ENCODE results near the gene ZNF227.
"Not testable (repeated sequence)": the region's sequence is repeated elsewhere in the genome, so short reads cannot be mapped to it uniquely, and the experiment has no call there.

Gene ZNF227

DNA sequence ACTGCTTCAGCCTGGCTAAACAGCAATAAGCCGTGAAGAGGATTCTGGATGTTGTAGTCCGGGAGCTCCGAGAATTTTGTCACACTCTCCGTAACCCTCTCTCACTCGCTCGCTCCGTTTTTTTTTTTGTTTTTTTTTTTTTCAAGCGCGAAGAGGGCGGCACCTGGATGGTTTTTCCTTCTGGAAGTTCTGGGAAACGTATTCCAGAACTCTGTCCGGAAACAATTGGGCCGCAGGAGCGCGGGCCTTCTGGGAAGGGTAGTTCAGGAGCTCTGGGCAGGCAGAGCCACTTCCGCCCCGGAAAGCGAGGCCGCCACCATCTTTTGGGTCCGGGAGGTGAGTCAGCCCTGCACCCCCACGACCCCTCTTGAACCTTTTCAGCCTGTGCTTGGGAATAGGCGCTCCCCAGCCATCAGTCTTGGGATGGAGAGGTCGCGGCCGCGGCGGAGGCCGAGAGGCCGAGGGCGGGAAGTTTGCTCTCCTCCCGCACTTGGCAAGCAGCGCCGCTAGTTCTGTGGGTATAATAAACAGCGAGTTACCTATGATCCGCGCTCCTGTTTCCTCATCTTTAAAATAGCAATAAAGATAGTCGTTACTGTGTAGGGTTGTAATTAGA, at the start of gene ZNF227:
Gene ZNF227, plus strand, starts transcription at position 283 of the 616 bp plus-strand sequence. CDS start 5,261 bp downstream, outside the sequence.
- DNase-seq, result peak; percentile 67 to 72

DNA sequence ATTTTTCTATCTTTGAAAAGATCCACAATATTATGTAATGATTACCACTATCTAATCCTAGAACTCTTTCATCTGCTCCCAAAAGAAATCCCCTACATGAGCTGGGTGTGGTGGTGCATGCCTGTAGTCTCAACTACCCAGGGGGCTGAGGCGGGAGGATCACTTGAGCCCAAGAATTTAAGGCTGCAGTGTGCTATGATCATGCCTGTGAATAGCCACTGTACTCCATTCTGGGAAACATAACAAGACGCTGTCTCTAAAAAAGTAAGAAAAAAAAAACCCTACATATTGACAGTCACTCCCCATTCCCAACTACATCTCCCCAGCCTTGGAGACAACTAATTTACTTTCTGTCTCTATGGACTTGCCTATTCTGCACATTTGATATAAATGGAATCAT, 48.5 kb upstream of the ZNF227 start:
- DNase-seq, result no peak

DNA sequence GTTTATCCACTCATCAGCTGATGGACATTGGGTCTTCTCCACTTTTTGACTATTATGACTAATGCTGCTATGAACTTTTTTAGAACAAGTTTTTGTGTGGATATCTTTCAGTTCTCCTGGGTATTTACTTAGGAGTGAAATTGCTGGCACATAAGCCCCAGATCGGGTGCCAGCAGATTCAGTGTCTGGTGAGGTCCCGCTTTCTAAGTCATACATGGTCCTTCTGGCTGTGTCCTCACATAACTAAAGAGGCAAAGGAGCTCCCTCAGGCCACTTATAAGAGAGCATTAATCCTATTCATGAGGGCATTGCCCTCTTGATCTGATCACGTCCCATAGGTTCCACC, 48.0 kb upstream of the ZNF227 start:
- no peak for DNase-seq

DNA sequence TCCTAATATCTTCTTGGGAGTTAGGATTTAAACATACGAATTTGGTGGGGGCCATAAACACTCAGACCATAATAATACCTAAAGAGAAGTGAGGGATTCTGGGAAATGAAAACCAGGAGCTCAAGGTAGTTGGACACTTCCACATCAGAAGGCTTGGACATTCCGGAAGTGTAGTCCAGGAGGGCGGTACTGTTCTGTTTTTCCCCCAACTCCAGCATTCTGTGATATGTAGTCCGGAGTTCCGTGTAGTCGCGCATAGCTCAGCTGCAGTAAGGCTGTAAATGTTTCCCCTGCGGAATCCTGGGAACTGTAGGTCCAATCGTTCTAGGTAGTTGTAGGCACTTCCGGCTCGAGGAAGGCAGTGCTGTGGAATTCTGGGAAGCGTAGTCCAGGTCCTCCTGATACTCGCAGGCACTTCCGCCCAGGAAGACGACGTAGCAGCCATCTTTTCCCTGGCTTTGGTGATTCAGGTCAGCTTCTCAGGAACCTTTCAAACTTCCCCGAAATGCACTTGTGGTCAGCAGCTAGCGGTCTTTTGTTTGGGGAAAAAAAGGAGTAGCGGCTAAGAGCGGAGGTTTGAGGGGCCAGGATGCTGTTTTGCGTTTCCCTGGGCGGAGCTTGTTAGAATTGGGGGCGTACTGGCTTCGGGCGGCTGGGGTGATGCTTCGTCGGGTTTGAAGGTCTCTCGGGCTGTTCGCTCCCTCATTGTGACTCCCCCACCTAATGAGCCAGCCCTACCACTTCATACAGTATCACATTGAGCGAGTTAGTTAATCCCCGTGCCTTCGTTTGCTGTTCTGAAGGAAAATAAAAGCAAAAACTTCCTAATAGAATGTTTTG, 47.4 kb upstream of the ZNF227 start, which contains the start of gene ZNF226:
Gene ZNF226, plus strand, starts transcription at position 428 of the 840 bp plus-strand sequence. CDS start 4,981 bp downstream, outside the sequence.
- peak; percentile 66 to 67 for DNase-seq

DNA sequence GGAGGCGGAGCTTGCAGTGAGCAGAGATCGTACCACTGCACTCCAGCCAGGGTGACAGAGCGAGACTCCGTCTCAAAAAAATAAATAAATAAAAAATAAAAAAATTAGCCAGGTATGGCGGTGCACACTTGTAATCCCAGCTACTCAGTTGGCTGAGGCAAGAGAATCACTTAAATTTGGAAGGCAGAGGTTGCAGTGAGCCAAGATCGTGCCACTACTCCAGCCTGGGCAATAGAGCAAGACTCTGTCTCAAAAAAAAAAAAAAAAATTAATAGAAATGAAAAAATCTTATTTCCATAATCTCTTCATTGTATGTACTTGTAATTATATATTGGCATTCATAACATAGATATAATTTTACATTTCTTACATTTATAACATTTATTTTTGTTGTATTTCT, 41.7 kb upstream of the ZNF227 start:
- not testable (repeated sequence) for DNase-seq

DNA sequence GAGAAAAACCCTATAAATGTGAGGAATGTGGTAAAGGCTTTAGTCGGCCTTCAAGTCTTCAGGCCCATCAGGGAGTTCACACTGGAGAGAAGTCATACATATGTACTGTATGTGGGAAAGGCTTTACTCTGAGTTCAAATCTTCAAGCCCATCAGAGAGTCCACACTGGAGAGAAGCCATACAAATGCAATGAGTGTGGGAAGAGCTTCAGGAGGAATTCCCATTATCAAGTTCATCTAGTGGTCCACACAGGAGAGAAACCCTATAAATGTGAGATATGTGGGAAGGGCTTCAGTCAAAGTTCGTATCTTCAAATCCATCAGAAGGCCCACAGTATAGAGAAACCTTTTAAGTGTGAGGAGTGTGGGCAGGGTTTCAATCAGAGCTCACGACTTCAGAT, 35.7 kb upstream of the ZNF227 start:
- no peak for DNase-seq

DNA sequence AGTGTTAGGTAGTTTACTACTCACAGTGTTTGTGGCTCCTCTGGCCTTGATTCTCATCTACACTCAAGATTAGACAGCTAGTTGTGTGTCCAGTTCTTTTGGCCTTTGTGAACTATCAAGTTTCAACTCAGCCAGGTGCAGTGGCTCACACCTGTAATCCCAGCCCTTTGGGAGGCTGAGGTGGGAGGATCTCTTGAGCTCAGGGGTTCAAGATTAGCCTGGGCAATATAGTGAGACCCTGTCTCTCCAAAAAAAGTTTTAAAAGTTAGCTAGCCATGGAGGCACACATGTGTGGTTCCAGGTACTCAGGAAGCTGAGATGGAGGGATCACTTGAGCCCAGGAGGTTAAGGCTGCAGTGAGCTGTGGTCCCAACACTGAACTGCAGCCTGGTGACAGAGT, 31.4 kb upstream of the ZNF227 start:
- no peak for DNase-seq

DNA sequence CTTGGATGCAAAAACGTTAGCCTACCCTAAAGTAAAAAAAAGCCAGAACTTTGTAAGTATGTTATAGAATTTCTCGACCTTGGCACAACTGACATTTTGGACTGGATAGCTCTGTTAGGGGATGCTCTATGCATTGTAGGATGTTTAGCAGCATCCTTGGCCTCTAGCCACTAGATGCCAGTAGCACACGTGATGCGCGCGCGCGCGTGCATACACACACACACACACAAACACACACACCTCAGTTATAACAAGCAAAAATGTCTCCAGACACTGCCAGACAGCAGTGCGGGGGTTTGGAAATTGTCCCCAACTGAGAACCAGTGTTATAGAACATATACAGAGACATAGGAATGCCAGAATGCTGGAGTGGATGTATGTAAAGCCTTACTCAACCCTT, 30.2 kb upstream of the ZNF227 start:
- no peak for DNase-seq

DNA sequence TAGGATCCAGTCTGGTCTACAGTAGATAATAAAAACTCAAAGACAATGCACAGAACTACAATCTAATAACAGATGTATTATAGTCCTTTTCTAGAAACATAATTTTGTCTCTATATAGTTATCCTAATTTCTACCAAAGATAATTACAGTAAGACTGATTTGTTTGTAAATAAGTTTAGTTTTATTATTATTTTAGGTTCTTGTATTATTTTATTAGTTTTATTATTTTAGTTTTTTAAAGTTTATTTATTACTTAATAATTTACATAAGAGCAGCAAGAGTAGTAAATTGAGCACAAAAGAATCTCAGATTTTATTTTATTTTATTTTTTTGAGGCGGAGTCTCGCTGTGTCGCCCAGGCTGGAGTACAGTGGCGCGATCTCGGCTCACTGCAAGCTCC, 22.3 kb upstream of the ZNF227 start:
- DNase-seq, result no peak

DNA sequence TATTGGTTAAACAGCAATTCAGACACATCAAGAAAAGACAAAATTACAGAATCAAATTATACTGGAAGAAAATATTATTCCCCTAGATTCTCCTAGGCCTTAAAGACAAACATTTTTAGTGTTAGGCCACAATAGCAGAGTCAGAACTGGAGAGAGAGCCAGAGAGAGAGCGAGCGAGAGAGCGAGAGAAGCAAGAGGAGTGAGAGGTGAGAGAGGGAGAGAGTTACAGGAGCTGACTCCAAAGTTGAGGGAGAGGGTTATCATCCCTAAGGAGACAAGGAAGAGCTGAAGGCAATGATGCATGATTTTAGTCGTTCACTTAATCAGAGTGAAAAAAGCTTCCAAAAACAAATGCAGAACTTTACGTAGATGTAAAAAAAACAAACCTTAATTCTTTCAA, 20.2 kb upstream of the ZNF227 start:
- no peak for DNase-seq

DNA sequence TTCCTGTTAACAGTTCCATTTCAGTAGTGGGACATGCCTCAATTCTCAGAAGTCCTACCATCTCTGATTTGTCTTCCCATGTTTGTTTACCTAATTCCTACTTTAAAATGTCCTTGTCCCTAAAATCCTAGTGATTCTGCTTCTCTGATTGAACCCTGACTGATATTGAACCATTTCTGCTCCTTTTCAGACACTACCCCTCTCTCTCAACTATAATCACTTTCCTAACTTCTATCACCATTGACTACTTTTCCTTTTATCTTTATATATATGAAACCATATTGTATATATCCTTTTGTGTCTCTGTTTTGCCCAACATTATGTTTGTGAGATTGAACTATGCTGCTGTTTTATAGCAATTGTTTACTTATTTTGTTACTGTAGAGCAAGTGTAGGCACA, 15.6 kb upstream of the ZNF227 start:
- no peak for DNase-seq

DNA sequence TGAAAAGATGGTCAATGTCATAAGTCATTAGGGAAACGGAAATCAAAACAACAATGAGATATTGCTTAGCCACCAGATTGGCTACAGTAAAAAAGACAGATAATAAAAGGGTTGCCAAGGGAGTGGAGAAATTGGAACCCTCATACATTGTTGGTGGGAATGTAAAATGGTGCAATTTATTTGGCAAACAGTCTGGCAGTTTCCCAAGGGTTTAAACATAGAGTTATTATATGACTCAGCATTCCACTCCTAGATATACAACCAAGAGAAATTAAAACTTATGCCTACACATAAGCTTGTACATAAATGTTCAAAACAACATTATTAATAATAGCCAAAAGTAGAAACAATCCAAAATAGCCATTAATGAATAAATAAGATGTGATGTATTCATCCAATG, 9.9 kb upstream of the ZNF227 start:
- DNase-seq, result no peak

DNA sequence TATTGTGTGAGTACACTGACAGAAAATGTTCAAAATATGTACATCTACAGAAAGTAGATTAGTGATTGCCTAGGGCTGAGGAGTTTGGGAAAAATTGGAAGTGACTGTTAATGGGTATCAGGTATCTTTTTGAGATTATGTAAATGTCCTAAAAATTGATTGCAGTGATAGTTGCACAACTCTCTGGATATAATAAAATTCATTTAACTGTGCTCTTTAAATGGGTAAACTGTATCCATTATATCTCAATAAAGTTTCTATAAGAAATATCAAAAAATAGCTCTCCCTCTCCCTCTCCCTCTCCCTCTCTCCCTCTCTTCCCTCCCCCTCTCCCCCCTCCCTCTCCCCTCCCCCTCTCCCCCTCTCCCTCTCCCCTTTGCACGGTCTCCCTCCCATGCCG, 9.4 kb upstream of the ZNF227 start:
- DNase-seq, result no peak

DNA sequence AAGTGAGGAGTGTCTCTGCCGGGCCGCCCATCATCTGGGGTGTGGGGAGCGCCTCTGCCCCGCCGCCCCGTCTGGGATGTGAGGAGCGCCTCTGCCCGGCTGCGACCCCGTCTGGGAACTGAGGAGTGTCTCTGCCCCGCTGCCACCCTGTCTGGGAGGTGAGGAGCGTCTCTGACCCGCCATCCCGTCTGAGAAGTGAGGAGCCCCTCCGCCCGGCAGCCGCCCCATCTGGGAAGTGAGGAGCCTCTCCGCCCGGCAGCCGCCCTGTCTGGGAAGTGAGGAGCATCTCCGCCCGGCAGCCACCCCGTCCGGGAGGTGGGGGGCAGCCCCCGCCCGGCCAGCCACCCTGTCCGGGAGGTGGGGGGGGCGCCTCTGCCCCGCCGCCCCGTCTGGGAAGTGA, 8.5 kb upstream of the ZNF227 start:
- DNase-seq, result not testable (repeated sequence)

DNA sequence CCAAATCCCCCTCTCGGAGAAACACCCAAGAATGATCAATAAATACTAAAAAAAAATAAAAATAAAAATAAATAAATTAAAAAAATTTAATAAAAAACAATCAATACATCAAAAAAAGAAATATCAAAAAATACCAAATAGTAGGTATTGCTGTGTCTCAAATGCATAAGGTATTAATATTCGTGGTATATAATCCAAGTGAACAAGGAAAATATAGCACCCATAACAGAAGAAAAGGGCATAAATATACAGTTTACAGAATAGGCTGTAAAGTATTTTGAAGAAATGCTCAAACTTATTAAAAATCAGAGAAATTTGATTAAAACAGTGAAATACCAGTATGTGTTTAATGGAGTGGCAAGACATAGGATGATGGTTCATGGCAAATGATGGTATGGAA, 7.6 kb upstream of the ZNF227 start:
- DNase-seq, result no peak

DNA sequence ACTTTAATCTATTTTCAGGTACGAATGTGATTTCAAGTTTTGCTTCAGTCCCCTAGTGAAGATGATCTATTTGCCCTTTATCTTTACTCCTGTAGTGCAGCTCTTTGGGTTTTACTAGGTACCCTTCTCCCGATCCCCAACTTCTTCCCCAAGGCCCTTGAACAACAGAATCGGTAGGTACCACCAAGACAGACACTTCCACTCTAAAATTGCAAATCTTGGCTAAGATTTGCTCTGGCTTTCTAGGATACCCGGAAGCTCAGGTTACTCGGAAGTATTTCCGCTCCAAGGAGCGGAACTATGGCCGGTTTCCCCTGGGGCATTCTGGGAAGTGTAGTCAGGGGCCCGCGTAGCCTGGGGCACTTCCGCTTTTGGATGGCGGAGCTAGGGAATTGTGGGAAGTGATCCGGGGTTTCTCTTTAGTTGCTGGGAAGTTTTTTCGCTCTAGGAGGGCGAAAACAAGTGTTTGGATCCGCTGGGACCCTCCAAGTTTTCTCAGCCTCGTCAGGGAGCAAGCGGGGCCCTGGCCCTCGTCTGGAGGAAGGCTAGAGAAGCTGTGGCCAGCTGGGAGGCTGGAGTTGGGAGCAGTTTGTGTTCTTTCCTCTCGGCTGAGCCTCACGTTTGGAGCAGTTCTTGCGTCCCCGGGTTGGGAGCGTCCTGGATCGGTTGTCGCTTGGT, 5.1 kb upstream of the ZNF227 start:
- peak; percentile 61 to 66 for DNase-seq

DNA sequence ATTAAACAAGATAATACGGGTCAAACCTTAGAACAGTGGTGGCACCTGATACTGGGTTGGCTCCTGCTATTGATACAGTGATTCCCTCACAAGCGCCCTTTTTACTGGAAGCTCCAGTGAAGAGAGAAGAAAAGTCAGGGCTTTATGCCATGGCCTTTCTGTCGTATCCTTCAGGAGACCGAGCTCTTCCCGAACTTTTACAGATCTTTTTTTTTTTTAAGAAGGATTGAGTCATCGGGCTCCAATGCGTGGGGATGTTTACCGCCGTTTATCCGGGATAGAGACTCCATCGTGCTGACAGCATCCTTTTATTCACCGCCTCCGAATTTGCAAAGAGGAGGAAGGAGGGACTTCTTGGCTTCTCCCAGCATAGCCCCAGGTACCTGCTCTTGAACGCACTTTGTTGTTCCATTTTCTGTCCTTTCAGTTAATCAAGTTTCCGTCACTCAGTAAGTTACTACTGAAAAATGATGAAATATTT, 574 bp downstream of the ZNF227 start:
- DNase-seq, result no peak

DNA sequence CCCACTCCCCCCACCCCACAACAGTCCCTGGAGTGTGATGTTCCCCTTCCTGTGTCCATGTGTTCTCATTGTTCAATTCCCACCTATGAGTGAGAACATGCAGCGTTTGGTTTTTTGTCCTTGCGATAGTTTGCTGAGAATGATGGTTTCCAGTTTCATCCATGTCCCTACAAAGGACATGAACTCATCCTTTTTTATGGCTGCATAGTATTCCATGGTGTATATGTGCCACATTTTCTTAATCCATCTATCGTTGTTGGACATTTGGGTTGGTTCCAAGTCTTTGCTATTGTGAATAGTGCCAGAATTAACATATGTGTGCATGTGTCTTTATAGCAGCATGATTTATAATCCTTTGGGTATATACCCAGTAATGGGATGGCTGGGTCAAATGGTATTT, 7.6 kb downstream of the ZNF227 start:
- not testable (repeated sequence) for DNase-seq

DNA sequence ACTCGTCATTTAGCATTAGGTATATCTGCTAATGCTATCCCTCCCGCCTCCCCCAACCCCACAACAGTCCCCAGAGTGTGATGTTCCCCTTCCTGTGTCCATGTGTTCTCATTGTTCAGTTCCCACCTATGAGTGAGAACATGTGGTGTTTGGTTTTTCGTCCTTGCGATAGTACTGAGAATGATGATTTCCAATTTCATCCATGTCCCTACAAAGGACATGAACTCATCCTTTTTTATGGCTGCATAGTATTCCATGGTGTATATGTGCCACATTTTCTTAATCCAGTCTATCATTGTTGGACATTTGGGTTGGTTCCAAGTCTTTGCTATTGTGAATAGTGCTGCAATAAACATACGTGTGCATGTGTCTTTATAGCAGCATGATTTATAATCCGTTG, 8.4 kb downstream of the ZNF227 start:
- not testable (repeated sequence) for DNase-seq

DNA sequence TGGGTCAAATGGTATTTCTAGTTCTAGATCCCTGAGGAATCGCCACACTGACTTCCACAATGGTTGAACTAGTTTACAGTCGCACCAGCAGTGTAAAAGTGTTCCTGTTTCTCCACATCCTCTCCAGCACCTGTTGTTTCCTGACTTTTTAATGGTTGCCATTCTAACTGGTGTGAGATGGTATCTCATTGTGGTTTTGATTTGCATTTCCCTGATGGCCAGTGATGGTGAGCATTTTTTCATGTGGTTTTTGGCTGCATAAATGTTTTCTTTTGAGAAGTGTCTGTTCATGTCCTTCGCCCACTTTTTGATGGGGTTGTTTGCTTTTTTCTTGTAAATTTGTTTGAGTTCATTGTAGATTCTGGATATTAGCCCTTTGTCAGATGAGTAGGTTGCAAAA, 9.0 kb downstream of the ZNF227 start:
- not testable (repeated sequence) for DNase-seq

DNA sequence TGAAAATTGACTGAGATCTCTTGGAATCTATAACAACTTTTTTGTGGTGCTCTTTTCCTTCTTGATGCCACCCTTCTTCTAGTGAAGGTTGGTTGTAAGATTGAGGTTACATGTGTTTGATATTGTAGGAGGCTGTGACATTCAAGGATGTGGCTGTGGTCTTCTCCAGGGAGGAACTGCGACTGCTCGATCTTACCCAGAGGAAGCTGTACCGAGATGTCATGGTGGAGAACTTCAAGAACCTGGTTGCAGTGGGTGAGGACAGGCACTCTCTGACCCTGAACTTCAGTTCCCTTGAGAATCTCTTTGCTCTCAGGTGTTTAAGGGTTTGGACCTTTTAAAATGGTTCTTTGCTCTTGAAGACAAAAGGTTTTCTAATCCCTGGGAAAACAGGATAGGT, 16.0 kb downstream of the ZNF227 start:
- no peak for DNase-seq

DNA sequence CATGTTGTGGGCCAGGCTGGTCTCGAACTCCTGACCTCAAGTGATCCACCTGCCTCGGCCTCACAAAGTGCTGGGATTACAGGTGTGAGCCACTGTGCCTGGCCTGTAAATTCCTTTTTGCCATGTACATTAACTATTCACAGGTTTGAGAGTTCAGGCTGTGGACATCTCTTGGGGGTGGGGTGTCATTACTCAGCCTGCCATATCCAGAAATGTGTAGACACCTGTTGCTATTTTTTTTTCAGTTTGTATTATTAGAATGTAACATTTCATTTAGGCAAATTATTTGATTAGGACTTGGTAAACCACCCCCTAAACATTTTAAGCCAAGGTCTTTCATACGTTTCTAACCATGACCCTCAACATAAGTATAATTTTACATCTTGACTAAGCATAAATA, 20.5 kb downstream of the ZNF227 start:
- no peak for DNase-seq

DNA sequence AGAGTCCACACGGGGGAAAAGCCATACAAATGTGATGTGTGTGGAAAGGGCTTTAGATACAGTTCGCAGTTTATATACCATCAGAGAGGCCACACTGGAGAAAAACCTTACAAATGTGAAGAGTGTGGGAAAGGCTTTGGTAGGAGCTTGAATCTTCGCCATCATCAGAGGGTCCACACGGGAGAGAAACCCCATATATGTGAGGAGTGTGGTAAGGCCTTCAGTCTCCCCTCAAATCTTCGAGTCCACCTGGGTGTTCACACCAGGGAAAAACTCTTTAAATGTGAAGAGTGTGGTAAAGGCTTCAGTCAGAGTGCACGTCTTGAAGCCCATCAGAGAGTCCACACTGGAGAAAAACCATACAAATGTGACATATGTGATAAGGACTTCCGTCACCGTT, 24.1 kb downstream of the ZNF227 start:
- no peak for DNase-seq

DNA sequence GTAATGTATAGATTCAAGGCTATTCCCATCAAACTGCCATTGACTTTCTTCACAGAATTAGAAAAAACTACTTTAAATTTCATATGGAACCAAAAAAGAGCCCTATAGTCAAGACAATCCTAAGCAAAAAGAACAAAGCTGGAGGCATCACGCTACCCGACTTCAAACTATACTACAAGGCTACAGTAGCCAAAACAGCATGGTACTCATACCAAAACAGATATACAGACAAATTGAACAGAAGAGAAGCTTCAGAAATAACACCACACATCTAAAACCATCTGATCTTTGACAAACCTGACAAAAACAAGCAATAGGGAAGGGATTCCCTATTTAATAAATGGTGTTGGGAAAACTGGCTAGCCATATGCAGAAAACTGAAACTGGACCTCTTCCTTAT, 40.0 kb downstream of the ZNF227 start:
- not testable (repeated sequence) for DNase-seq
